K562 (cell line): ENCODE data around the gene LRIT3. TPM values are rescaled to one million over a fixed set of nuclear protein-coding genes. Genes with fewer than 3 reads are reported as not detected.

ENCODE experiments used
- SMAD3 ChIP-seq: fragments of 450-650 bp; formaldehyde crosslinking; conservative IDR thresholded peaks from 2 replicates; pipeline ENCODE4 v1.4.0; 2020; ENCODE audit warnings: mild to moderate bottlenecking
- SREBF1 ChIP-seq: fragments of 150-350 bp; IDR thresholded peaks from 2 replicates; pipeline ENCODE4 v1.6.1; 2014; ENCODE audit warnings: antibody characterized with exemption, low read depth, low read length, borderline replicate concordance
- ZNF583 ChIP-seq: fragments of 250-450 bp; sonication (Bioruptor Pico); IDR thresholded peaks from 2 replicates; pipeline ENCODE4 v1.4.0; 2020
- polyA plus RNA-seq, 8 experiments: library from polyadenylated mRNA; depleted of rRNA in 4 of 8; stranded (reverse) in 5 of 8; unstranded in 3 of 8; fragments of >200 nt; fragmentation: Nextera tagmentation in 2 of 8; fragmentation: Illumina TruSeq in 1 of 8; extraction: Ambion mirVana in 2 of 8; extraction: Trizol in 1 of 8; gene quantifications; 2 replicates each; pipeline versions ENCODE4 v1.2.1 to v1.2.3, GENCODE V29; 2011 to 2014; ENCODE audit warnings: inconsistent platforms in 1 of 8, missing spikeins in 1 of 8
- total RNA-seq, 7 experiments: library from RNA; depleted of rRNA in 6 of 7; stranded (reverse); fragments of >200 nt in 6 of 7; fragmentation: Illumina TruSeq in 2 of 7; extraction: Trizol in 2 of 7; gene quantifications; 2 replicates each; pipeline versions ENCODE4 v1.2.1 to v1.2.3, GENCODE V29; 2011 to 2021; ENCODE audit warnings: low replicate concordance in 1 of 7
- TF ChIP-seq, protein P1 (sequence below): fragments of 450-650 bp; IDR thresholded peaks from 2 replicates; pipeline ENCODE4 v1.6.1; 2017; ENCODE audit warnings: antibody characterized with exemption, mild to moderate bottlenecking
- TF ChIP-seq, protein P2 (sequence below), 2 experiments: IDR thresholded peaks; 2 replicates each; pipeline ENCODE4 v1.6.1; 2011; ENCODE audit warnings: borderline replicate concordance in 1 of 2, control low read depth in 1 of 2, low read depth in 1 of 2, low read length in 1 of 2, mild to moderate bottlenecking in 1 of 2, mixed read lengths in 1 of 2, moderate library complexity in 1 of 2; ENCODE audit not compliant: insufficient read depth in 1 of 2, insufficient read length in 1 of 2, poor library complexity in 1 of 2, severe bottlenecking in 1 of 2; ENCODE audit errors: extremely low read depth in 1 of 2
- TF ChIP-seq, protein P3 (sequence below): sonication (generic); formaldehyde crosslinking; IDR thresholded peaks from 2 replicates; pipeline ENCODE4 v1.9.0; 2022; ENCODE audit warnings: mild to moderate bottlenecking, missing genetic modification reagents
- TF ChIP-seq, protein P4 (sequence below): fragments of 450-650 bp; IDR thresholded peaks from 2 replicates; pipeline ENCODE4 v1.6.1; 2016; ENCODE audit warnings: mild to moderate bottlenecking
- TF ChIP-seq, protein P5 (sequence below), 2 experiments: fragments of 450-650 bp; IDR thresholded peaks; 2 replicates each; pipeline ENCODE4 v1.6.1; 2018; ENCODE audit warnings: mild to moderate bottlenecking in 2 of 2, low read depth in 1 of 2; ENCODE audit not compliant: partially characterized antibody in 2 of 2

LRIT3 gene
- total and polyA plus RNA-seq, 9 of the 15 experiments (the other 6 are each of a cell fraction or from before 2014, with no cell fraction given), result 0.04 to 0.10 (median 0.04) TPM; not detected in 4

DNA sequence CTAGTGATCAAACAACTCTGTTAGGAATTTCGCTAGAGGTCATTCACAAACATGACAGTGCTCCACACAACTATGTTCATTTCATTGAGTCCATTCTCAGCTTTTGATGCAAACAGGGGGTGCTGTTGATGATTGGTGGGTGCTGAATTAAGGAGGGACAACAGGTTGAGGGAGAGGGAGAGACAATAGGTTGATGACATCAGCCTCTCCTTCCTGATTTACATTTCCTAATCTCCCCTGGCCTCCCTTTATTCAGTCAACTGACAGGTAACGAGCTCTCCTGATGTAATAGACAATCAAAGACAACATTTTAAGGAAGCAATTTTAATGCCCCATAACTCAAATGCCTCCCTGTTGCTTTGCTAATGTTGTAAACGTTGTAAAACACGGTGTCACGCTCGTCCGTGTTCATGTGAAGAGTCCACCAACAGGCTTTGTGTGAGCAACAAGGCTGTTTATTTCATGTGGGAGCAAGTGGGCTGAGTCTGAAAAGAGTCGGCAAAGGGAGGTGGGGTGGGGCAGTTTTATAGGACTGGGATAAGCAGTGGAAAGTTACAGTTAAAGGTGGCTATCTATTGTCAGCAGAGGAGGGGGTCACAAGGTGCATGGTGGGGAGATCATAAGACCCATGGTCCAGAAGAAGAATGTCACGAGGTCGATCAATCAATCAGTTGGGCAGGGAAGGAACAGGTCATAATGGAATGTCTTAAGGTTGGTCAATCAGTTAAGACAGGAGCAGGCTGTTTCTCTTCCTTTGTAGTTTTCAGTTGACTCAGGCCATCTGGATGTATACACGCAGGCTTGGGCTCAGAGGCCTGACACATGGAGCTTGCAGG lies 37.1 kb upstream of the LRIT3 start (continued):
- TF ChIP-seq, protein P1, sequence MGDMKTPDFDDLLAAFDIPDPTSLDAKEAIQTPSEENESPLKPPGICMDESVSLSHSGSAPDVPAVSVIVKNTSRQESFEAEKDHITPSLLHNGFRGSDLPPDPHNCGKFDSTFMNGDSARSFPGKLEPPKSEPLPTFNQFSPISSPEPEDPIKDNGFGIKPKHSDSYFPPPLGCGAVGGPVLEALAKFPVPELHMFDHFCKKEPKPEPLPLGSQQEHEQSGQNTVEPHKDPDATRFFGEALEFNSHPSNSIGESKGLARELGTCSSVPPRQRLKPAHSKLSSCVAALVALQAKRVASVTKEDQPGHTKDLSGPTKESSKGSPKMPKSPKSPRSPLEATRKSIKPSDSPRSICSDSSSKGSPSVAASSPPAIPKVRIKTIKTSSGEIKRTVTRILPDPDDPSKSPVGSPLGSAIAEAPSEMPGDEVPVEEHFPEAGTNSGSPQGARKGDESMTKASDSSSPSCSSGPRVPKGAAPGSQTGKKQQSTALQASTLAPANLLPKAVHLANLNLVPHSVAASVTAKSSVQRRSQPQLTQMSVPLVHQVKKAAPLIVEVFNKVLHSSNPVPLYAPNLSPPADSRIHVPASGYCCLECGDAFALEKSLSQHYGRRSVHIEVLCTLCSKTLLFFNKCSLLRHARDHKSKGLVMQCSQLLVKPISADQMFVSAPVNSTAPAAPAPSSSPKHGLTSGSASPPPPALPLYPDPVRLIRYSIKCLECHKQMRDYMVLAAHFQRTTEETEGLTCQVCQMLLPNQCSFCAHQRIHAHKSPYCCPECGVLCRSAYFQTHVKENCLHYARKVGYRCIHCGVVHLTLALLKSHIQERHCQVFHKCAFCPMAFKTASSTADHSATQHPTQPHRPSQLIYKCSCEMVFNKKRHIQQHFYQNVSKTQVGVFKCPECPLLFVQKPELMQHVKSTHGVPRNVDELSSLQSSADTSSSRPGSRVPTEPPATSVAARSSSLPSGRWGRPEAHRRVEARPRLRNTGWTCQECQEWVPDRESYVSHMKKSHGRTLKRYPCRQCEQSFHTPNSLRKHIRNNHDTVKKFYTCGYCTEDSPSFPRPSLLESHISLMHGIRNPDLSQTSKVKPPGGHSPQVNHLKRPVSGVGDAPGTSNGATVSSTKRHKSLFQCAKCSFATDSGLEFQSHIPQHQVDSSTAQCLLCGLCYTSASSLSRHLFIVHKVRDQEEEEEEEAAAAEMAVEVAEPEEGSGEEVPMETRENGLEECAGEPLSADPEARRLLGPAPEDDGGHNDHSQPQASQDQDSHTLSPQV, result peak; percentile 62; the same call in 1 of the 2 replicates
- TF ChIP-seq SMAD3 (CRISPR knock-in tag) (no peak), SREBF1 (no peak), ZNF583 (no peak)
- TF ChIP-seq, protein P2, sequence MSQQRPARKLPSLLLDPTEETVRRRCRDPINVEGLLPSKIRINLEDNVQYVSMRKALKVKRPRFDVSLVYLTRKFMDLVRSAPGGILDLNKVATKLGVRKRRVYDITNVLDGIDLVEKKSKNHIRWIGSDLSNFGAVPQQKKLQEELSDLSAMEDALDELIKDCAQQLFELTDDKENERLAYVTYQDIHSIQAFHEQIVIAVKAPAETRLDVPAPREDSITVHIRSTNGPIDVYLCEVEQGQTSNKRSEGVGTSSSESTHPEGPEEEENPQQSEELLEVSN (IDR thresholded peaks at IDR 0.05; ENCODE audit: borderline replicate concordance in 1 of 2, extremely low read depth in 1 of 2, insufficient read depth in 1 of 2, insufficient read length in 1 of 2, low read depth in 1 of 2, low read length in 1 of 2, poor library complexity in 1 of 2, severe bottlenecking in 1 of 2), result no peak
- TF ChIP-seq, protein P3, sequence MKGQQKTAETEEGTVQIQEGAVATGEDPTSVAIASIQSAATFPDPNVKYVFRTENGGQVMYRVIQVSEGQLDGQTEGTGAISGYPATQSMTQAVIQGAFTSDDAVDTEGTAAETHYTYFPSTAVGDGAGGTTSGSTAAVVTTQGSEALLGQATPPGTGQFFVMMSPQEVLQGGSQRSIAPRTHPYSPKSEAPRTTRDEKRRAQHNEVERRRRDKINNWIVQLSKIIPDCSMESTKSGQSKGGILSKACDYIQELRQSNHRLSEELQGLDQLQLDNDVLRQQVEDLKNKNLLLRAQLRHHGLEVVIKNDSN (CRISPR knock-in tag), result peak; percentile 47
- TF ChIP-seq, protein P4, sequence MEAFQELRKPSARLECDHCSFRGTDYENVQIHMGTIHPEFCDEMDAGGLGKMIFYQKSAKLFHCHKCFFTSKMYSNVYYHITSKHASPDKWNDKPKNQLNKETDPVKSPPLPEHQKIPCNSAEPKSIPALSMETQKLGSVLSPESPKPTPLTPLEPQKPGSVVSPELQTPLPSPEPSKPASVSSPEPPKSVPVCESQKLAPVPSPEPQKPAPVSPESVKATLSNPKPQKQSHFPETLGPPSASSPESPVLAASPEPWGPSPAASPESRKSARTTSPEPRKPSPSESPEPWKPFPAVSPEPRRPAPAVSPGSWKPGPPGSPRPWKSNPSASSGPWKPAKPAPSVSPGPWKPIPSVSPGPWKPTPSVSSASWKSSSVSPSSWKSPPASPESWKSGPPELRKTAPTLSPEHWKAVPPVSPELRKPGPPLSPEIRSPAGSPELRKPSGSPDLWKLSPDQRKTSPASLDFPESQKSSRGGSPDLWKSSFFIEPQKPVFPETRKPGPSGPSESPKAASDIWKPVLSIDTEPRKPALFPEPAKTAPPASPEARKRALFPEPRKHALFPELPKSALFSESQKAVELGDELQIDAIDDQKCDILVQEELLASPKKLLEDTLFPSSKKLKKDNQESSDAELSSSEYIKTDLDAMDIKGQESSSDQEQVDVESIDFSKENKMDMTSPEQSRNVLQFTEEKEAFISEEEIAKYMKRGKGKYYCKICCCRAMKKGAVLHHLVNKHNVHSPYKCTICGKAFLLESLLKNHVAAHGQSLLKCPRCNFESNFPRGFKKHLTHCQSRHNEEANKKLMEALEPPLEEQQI, result peak; percentile 73
- TF ChIP-seq, protein P5, sequence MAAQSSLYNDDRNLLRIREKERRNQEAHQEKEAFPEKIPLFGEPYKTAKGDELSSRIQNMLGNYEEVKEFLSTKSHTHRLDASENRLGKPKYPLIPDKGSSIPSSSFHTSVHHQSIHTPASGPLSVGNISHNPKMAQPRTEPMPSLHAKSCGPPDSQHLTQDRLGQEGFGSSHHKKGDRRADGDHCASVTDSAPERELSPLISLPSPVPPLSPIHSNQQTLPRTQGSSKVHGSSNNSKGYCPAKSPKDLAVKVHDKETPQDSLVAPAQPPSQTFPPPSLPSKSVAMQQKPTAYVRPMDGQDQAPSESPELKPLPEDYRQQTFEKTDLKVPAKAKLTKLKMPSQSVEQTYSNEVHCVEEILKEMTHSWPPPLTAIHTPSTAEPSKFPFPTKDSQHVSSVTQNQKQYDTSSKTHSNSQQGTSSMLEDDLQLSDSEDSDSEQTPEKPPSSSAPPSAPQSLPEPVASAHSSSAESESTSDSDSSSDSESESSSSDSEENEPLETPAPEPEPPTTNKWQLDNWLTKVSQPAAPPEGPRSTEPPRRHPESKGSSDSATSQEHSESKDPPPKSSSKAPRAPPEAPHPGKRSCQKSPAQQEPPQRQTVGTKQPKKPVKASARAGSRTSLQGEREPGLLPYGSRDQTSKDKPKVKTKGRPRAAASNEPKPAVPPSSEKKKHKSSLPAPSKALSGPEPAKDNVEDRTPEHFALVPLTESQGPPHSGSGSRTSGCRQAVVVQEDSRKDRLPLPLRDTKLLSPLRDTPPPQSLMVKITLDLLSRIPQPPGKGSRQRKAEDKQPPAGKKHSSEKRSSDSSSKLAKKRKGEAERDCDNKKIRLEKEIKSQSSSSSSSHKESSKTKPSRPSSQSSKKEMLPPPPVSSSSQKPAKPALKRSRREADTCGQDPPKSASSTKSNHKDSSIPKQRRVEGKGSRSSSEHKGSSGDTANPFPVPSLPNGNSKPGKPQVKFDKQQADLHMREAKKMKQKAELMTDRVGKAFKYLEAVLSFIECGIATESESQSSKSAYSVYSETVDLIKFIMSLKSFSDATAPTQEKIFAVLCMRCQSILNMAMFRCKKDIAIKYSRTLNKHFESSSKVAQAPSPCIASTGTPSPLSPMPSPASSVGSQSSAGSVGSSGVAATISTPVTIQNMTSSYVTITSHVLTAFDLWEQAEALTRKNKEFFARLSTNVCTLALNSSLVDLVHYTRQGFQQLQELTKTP (IDR thresholded peaks at IDR 0.05; ENCODE audit: low read depth in 1 of 2, partially characterized antibody in 2 of 2), result peak in 1 of 2 experiments; percentile 73
